BJ (cell line): Measurements from ENCODE around the gene CLSTN2. TPM values are rescaled to one million over a fixed set of nuclear protein-coding genes. Genes with fewer than 3 reads are reported as not detected.

Source experiments
- CTCF ChIA-PET: fragments of 350-600 bp; formaldehyde crosslinking; extraction: SDS; loops from one replicate; lab custom pipeline; 2021; ENCODE audit warnings: antibody characterized with exemption, inconsistent platforms; lab: Yijun Ruan, JAX
- POLR2A ChIA-PET: fragments of 300-600 bp; sonication (Branson Sonifier 250); formaldehyde crosslinking; extraction: SDS; loops from one replicate; lab custom pipeline; 2021; ENCODE audit warnings: antibody characterized with exemption; lab: Charles Lee
- DNase-seq: peaks from one replicate; pipeline ENCODE4 v3.0.0-alpha.2; 2011; ENCODE audit warnings: low read depth
- H3K27me3 ChIP-seq: 2 replicates; pipeline ENCODE4 v1.6.0; 2011; ENCODE audit warnings: low read length; ENCODE audit not compliant: control insufficient read depth, insufficient read depth
- H3K36me3 ChIP-seq: 2 replicates; pipeline ENCODE4 v1.5.1; 2011; ENCODE audit warnings: low read length; ENCODE audit not compliant: control insufficient read depth, insufficient read depth
- H3K4me3 ChIP-seq: 2 replicates; pipeline ENCODE4 v1.5.1; 2011; ENCODE audit warnings: low read depth, mild to moderate bottlenecking, control low read depth, low read length
- polyA plus RNA-seq: library from polyadenylated mRNA; depleted of rRNA; stranded (reverse); fragments of >200 nt; gene quantifications from 2 replicates; pipeline ENCODE4 v1.2.3, GENCODE V29; 2011
- TF ChIP-seq, protein P1 (sequence below): IDR thresholded peaks from 2 replicates; pipeline ENCODE4 v1.5.1; 2011; ENCODE audit warnings: low read depth, mild to moderate bottlenecking, control low read depth, inconsistent platforms, low read length, moderate library complexity; ENCODE audit not compliant: insufficient read depth

CLSTN2 gene
- polyA plus RNA-seq, 1 experiment: 1.8 TPM

DNA sequence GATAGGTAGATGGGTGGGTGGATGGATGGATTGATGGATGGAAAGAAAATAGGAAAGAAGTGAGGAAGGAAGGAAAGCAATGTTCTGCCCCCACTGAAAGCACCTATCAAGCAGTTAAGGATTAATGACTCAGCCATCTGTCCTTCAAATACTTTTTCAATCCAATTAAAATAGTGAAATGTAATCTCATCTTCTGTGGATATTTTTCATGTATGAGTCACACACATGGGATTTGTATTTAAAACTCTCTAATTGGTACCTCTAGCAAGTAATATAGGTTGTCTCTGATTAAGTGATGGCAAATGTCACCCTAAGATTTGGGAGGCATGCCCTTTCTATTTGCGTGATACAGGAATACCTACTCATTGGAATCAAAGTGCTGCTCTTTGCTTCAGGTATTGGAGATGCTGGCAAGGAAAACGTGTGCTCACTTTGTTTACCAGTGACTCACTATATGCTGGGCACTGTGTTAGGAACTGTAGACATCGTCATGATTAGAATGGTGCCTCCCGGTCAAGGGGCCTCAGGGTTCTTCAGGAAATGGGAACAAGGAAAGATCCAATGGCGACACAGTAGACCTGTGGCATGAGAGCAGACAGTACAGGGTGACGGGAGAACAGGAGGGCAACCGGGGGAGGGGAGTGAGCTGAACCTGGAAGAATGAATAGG is 230.1 kb downstream of the CLSTN2 start:
- TF ChIP-seq, protein P1, sequence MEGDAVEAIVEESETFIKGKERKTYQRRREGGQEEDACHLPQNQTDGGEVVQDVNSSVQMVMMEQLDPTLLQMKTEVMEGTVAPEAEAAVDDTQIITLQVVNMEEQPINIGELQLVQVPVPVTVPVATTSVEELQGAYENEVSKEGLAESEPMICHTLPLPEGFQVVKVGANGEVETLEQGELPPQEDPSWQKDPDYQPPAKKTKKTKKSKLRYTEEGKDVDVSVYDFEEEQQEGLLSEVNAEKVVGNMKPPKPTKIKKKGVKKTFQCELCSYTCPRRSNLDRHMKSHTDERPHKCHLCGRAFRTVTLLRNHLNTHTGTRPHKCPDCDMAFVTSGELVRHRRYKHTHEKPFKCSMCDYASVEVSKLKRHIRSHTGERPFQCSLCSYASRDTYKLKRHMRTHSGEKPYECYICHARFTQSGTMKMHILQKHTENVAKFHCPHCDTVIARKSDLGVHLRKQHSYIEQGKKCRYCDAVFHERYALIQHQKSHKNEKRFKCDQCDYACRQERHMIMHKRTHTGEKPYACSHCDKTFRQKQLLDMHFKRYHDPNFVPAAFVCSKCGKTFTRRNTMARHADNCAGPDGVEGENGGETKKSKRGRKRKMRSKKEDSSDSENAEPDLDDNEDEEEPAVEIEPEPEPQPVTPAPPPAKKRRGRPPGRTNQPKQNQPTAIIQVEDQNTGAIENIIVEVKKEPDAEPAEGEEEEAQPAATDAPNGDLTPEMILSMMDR: no peak
- no peaks in the 10 kb centered on the region for H3K27me3 ChIP-seq
- CTCF ChIA-PET: interaction anchor here (1.1 kb wide), 1 partner anchor 162 kb away, joined by 3 read pairs; no protein-coding TSS in a partner anchor
- POLR2A ChIA-PET: no interaction called here
- no peaks in the 10 kb centered on the region for H3K36me3 ChIP-seq
- no peak overlapping the region for H3K4me3 ChIP-seq
- no peak for DNase-seq

GRCh38 chr3:140165781-140166180 is 230.8 kb downstream of the CLSTN2 start:
- H3K4me3 ChIP-seq: no peak overlapping the region
- H3K27me3 ChIP-seq: no peaks in the 10 kb centered on the region
- ChIA-PET CTCF (interaction anchor here (1.1 kb wide), 1 partner anchor 161 kb away, joined by 3 read pairs; no protein-coding TSS in a partner anchor), POLR2A (no interaction called here)
- TF ChIP-seq, protein P1: no peak
- DNase-seq: no peak
- H3K36me3 ChIP-seq: no peaks in the 10 kb centered on the region

DNA sequence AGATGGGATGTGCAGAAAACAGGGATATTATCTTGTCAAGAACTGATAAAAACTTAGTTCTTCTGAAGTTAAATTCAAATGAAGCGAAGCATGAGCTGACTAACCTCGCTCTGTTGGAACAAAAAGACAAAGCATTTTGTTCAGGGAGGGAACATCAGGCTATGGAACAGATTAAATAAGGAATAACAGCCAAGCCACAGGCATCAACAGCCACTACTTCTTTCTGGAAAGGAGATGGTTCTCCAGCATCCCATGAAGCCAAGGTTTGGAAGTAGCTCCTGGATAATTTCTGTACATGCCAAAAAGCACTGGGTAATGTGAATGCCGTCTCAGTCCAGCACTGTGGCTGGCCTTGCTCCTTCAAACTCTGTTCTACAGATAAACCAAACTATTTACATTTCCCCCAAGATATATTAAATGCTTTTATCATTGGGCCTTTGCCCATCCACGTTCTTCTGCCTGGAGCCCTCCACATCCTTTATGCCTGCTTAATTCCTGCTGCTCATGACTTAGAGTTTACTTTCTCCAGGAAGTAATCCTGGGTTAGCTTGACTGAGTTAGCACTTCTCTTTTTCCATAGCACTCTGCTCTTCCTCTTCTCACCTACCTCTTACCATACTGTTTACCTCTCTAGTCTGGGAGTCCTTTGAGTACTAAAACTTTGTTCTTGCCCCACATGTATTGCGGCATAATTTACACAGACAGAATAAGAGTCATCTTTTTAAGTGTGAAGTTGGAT is 232.0 kb downstream of the CLSTN2 start:
- H3K4me3 ChIP-seq: no peak overlapping the region
- TF ChIP-seq, protein P1: no peak
- POLR2A ChIA-PET: no interaction called here
- H3K36me3 ChIP-seq: no peaks in the 10 kb centered on the region
- CTCF ChIA-PET: no interaction called here
- DNase-seq: no peak
- no peaks in the 10 kb centered on the region for H3K27me3 ChIP-seq

DNA sequence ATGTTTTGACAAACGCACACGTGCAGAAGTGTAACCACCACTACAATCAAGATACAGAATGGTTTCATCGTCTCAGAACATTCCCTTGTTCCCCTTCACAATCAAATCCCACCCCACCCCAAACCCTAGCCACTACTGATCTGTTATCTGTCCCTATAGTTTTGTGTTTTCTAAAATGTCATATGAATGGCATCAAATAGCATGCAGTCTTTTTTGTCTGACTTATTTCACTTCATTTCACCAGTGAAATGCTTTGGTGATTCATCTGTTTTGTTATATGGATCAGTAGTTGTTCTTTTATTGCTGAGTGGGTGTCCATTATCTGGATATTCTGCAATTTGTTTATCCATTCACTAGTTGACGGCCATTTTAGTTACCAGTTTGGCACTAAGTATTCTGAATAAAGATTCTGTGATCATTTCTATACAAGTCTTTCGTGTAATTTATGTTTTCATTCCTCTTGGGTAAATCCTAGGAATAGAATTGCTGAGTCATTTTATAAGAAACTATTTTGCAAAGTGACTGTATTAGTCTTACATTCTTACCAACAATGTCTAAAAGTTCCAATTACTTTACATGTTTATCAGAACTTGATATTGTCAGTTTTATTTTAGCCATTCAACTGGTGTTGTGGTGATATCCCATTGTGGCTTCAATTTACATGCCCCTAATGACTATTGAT is 232.8 kb downstream of the CLSTN2 start:
- H3K4me3 ChIP-seq: no peak overlapping the region
- no peak for DNase-seq
- TF ChIP-seq, protein P1: no peak
- no peaks in the 10 kb centered on the region for H3K36me3 ChIP-seq
- CTCF ChIA-PET: no interaction called here
- no peaks in the 10 kb centered on the region for H3K27me3 ChIP-seq
- POLR2A ChIA-PET: no interaction called here

- DNase-seq: no peak
These were observed 235.6 kb downstream of the CLSTN2 start for GRCh38 chr3:140170612-140171011.

More at GRCh38 chr3:140170612-140171011, 235.6 kb downstream of the CLSTN2 start:
- CTCF ChIA-PET: interaction anchor here (1.2 kb wide), 1 partner anchor 16 kb away, joined by 3 read pairs; no protein-coding TSS in a partner anchor
- no peaks in the 10 kb centered on the region for H3K36me3 ChIP-seq
- H3K27me3 ChIP-seq: no peaks in the 10 kb centered on the region
- TF ChIP-seq, protein P1: no peak
- no peak overlapping the region for H3K4me3 ChIP-seq
- POLR2A ChIA-PET: no interaction called here
